ENCODE results near the gene KRTAP1-1.
"Not testable (repeated sequence)": the region's sequence is repeated elsewhere in the genome, so short reads cannot be mapped to it uniquely, and the experiment has no call there.

Gene KRTAP1-1

GRCh38 chr17:41010441-41010840, 30.8 kb downstream of the KRTAP1-1 start:
- DNase-seq: no peak

GRCh38 chr17:41009936-41010335, 31.3 kb downstream of the KRTAP1-1 start:
- DNase-seq: no peak

GRCh38 chr17:41009301-41009760, 31.9 kb downstream of the KRTAP1-1 start:
- no peak for DNase-seq

GRCh38 chr17:41008811-41009210, 32.4 kb downstream of the KRTAP1-1 start, which contains the start of gene KRTAP3-1:
TSS of gene KRTAP3-1 (minus strand) at chr17:41009128. CDS start at chr17:41009074, 54 bp downstream.
- DNase-seq: no peak

- no peak for DNase-seq
Observed at GRCh38 chr17:41004397-41004796, 36.9 kb downstream of the KRTAP1-1 start.

- no peak for DNase-seq
Observed at GRCh38 chr17:41003926-41004325, 37.3 kb downstream of the KRTAP1-1 start.

- DNase-seq: no peak
Observed at GRCh38 chr17:41002814-41003213, 38.4 kb downstream of the KRTAP1-1 start.

GRCh38 chr17:41001795-41002194, 39.5 kb downstream of the KRTAP1-1 start:
- no peak for DNase-seq

GRCh38 chr17:40999563-40999962, 41.7 kb downstream of the KRTAP1-1 start, which contains the start of gene KRTAP3-2:
TSS of gene KRTAP3-2 (minus strand) at chr17:40999906. CDS start at chr17:40999853, 53 bp downstream.
- DNase-seq: not testable (repeated sequence)

- no peak for DNase-seq
Observed at GRCh38 chr17:40997361-40997760, 43.9 kb downstream of the KRTAP1-1 start.

- no peak for DNase-seq
Observed at GRCh38 chr17:40996829-40997228, 44.4 kb downstream of the KRTAP1-1 start.

GRCh38 chr17:40995116-40995515, 46.1 kb downstream of the KRTAP1-1 start:
- no peak for DNase-seq

GRCh38 chr17:40993839-40994238, 47.4 kb downstream of the KRTAP1-1 start, which contains the start of gene KRTAP3-3:
TSS of gene KRTAP3-3 (minus strand) at chr17:40994164. CDS start at chr17:40994097, 67 bp downstream.
- DNase-seq: no peak

GRCh38 chr17:40993084-40993483, 48.2 kb downstream of the KRTAP1-1 start:
- DNase-seq: no peak

GRCh38 chr17:40992666-40993065, 48.6 kb downstream of the KRTAP1-1 start:
- no peak for DNase-seq
